Small intestine (tissue), 7 donors: ENCODE results near the gene DPH1. TPM values are rescaled to one million over a fixed set of nuclear protein-coding genes. Genes with fewer than 3 reads are reported as not detected.

Experiments used
- DNase-seq, 2 donors: peaks; one replicate each; pipeline versions ENCODE4 v3.0.0 to v3.0.0-alpha.2; 2013
- FAIRE-seq: peaks from 2 replicates; lab custom pipeline; 2012; peaks lifted over from hg19 to GRCh38; lab: Jason Lieb, UNC
- H3K27ac ChIP-seq, 3 donors: one replicate each; pipeline ENCODE4 v1.5.1; 2013; ENCODE audit warnings: low read length in 2 of 3, mild to moderate bottlenecking in 2 of 3, control low read depth in 1 of 3, inconsistent platforms in 1 of 3, low read depth in 1 of 3, moderate library complexity in 1 of 3
- H3K27me3 ChIP-seq, 3 donors: one replicate each; pipeline ENCODE4 v1.6.1; 2013; ENCODE audit warnings: low read length in 3 of 3, inconsistent platforms in 1 of 3; ENCODE audit not compliant: control insufficient read depth in 3 of 3, insufficient read depth in 3 of 3
- H3K36me3 ChIP-seq, 3 donors: one replicate each; pipeline ENCODE4 v1.6.1; 2013; ENCODE audit warnings: low read length in 3 of 3, inconsistent platforms in 1 of 3, low read depth in 1 of 3, mild to moderate bottlenecking in 1 of 3, moderate library complexity in 1 of 3; ENCODE audit not compliant: control insufficient read depth in 3 of 3, insufficient read depth in 2 of 3
- H3K4me1 ChIP-seq, 3 donors: one replicate each; pipeline ENCODE4 v1.6.1; 2013; ENCODE audit warnings: low read length in 2 of 3, inconsistent platforms in 1 of 3, low read depth in 1 of 3, mild to moderate bottlenecking in 1 of 3, moderate library complexity in 1 of 3; ENCODE audit not compliant: control insufficient read depth in 3 of 3, insufficient read depth in 2 of 3
- H3K4me3 ChIP-seq, 3 donors: one replicate each; pipeline ENCODE4 v1.5.1; 2013; ENCODE audit warnings: low read length in 3 of 3, control low read depth in 1 of 3, inconsistent platforms in 1 of 3, low read depth in 1 of 3, mild to moderate bottlenecking in 1 of 3, moderate library complexity in 1 of 3
- H3K9me3 ChIP-seq, 2 donors: one replicate each; pipeline ENCODE4 v1.6.1; 2013; ENCODE audit warnings: low read depth in 1 of 2, low read length in 1 of 2; ENCODE audit not compliant: control insufficient read depth in 2 of 2, insufficient read depth in 1 of 2
- WGBS, 3 donors: extraction: QIAGEN DNeasy Blood & Tissue Kit; methylation state at CpG; one replicate each; pipeline ENCODE4 v1.1.7; 2013; 5-methylcytosine and 5-hydroxymethylcytosine counted together
- polyA plus RNA-seq, 4 donors: library from polyadenylated mRNA; stranded (reverse) in 3 of 4; unstranded in 1 of 4; fragments of 200-250 nt in 3 of 4; fragments of 120-200 nt in 1 of 4; gene quantifications; one replicate each; pipeline versions ENCODE4 v1.2.1 to v1.2.3, GENCODE V29; 2013
- donor health status: healthy with polysubstance abuse.
- donor health status: control.
- donor health status: control.
- donor health status: Bipolar disorder and iron deficiency.
- donor health status: healthy.

Gene DPH1
- polyA plus RNA-seq, 4 donors: 11.6 to 40.2 (median 15.8) TPM

GRCh38 chr17:2075336-2076086 is 45.6 kb downstream of the DPH1 start:
- WGBS, 3 donors: 56 to 91% (median 78%) methylated on average over 13 of the region's 13 CpGs
- peak overlapping the region; percentile 27 to 92 (median 72) for H3K27ac ChIP-seq
- peaks cover 0 to 35% (median 8%) of the 10 kb centered on the region in 3 donors for H3K4me1 ChIP-seq
- H3K9me3 ChIP-seq: no peaks in the 10 kb centered on the region
- H3K27me3 ChIP-seq: no peaks in the 10 kb centered on the region
- no peak for DNase-seq
- H3K4me3 ChIP-seq: no peak overlapping the region
- peaks cover 0 to 77% (median 3%) of the 10 kb centered on the region in 3 donors for H3K36me3 ChIP-seq
- no peak for FAIRE-seq

DNA sequence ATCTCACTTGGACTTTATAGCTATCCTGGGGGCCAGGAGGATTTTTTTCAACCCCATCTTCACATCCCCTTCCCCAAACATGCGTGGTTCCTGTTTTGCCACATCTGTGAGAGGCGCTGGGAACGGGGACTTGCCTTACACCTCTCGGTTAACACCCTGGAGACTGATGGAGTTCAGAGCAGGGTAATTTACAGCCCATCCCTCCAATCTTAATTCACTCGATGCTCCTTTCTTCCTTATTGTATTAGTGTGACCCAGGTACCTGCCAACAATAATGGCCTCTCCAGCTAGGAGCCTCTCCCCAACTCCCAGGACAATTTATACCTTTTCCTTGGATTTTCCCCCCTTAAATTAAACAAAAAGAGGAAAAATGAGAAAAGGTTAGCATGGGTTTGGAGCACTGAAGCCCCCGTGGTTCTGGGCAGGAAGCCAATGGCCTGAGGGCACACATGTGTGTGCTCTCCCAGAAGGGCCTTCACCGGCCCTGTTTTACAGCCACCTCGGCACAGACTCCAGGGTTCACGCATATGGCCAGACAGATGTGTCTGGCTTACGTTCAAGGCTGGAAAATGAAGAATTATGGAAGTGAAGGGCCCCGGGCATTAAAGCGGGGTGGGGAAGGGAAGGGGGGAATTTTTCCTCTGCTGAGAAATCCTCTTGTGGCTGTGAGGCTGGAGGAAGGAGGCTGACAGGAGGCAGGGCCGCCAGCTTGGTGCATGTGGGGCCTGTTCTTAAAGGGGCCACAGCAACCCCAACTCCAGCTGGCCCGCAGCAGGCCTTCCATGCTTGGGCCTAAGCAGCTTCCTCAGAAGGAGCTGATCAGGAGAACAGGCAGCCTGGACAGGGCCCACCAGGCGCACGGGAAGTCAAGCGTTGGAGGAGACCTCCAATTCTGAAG is 46.4 kb downstream of the DPH1 start:
- Histone ChIP-seq H3K4me1 (peaks cover 4 to 34% (median 7%) of the 10 kb centered on the region in 3 donors), H3K4me3 (no peak overlapping the region), H3K27ac (peak overlapping the region; percentile 27 to 92 (median 72)), H3K27me3 (no peaks in the 10 kb centered on the region), H3K36me3 (peaks cover 0 to 76% (median 3%) of the 10 kb centered on the region in 3 donors), H3K9me3 (no peaks in the 10 kb centered on the region)
- no peak for DNase-seq
- FAIRE-seq: no peak
- 61 to 84% (median 80%) methylated on average over 17 of the region's 17 CpGs for WGBS, 3 donors

- 79 to 94% (median 93%) methylated on average over 8 of the region's 8 CpGs for WGBS, 3 donors
- no peak for DNase-seq
- Histone ChIP-seq H3K36me3 (peaks cover 0 to 76% (median 3%) of the 10 kb centered on the region in 3 donors), H3K27ac (peak overlapping the region in 2 of 3 donors; percentile 72 to 92), H3K27me3 (no peaks in the 10 kb centered on the region), H3K4me3 (no peak overlapping the region), H3K9me3 (no peaks in the 10 kb centered on the region), H3K4me1 (peaks cover 4 to 33% (median 9%) of the 10 kb centered on the region in 3 donors)
- no peak for FAIRE-seq
Observed at GRCh38 chr17:2077040-2077439, 47.1 kb downstream of the DPH1 start.

DNA sequence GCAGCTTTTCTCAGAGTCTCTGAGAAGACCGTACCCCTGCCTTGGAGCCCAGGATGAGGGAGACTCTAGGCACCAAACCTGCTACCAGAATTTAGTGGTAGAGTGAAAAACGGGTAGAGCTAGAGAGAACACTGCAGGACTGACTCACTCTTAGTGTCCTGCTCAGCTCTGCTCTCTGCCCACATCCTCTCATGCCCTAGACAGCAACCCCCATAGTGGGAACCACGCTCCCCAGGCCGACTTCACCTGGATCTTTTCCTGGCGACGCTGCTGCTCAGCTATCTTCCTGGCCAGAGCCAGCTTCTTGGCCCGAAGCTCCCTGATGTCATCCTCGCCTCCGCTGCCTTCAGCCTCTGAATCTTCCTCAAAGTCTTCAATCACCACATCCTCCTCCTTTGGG is 51.6 kb downstream of the DPH1 start:
- H3K9me3 ChIP-seq: no peaks in the 10 kb centered on the region
- 69 to 92% (median 83%) methylated on average over 9 of the region's 9 CpGs for WGBS, 3 donors
- no peak overlapping the region for H3K4me3 ChIP-seq
- H3K4me1 ChIP-seq: peaks cover 18 to 62% (median 20%) of the 10 kb centered on the region in 3 donors
- FAIRE-seq (no peak), DNase-seq (no peak)
- peak overlapping the region; percentile 68 to 97 (median 95) for H3K27ac ChIP-seq
- H3K27me3 ChIP-seq: no peaks in the 10 kb centered on the region
- H3K36me3 ChIP-seq: peaks cover 0 to 77% (median 3%) of the 10 kb centered on the region in 3 donors

GRCh38 chr17:2082003-2082781 is 52.2 kb downstream of the DPH1 start:
- H3K27ac ChIP-seq: peak overlapping the region; percentile 95 to 97 (median 97)
- peaks cover 0 to 77% (median 3%) of the 10 kb centered on the region in 3 donors for H3K36me3 ChIP-seq
- H3K4me1 ChIP-seq: peaks cover 18 to 63% (median 20%) of the 10 kb centered on the region in 3 donors
- no peaks in the 10 kb centered on the region for H3K27me3 ChIP-seq
- H3K4me3 ChIP-seq: no peak overlapping the region
- DNase-seq (no peak), FAIRE-seq (no peak)
- no peaks in the 10 kb centered on the region for H3K9me3 ChIP-seq
- 63 to 81% (median 65%) methylated on average over 9 of the region's 9 CpGs for WGBS, 3 donors

DNA sequence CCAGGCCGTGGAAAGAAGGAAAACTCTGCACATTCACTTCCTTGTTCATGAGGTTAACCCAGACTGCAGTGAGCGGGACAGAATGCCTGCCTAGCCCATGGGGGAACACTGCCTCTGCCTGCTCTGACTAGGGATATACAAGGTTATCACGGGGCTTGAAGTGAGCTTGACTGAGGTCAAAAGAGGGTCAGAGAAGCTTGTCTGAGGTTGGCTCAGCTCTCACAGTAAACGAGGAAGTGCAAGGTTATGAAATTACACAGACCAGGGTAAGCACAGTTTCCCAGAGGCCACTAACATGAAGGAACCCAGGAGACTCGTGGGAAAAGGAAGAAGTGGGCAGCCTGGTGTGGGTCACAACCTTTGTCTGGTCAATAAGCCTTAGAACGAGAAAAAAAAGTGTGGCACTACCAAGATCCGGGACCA is 53.7 kb downstream of the DPH1 start:
- Histone ChIP-seq H3K4me3 (no peak overlapping the region), H3K4me1 (peaks cover 24 to 74% (median 27%) of the 10 kb centered on the region in 3 donors)
- peak; percentile 68 to 80 for DNase-seq

DNA sequence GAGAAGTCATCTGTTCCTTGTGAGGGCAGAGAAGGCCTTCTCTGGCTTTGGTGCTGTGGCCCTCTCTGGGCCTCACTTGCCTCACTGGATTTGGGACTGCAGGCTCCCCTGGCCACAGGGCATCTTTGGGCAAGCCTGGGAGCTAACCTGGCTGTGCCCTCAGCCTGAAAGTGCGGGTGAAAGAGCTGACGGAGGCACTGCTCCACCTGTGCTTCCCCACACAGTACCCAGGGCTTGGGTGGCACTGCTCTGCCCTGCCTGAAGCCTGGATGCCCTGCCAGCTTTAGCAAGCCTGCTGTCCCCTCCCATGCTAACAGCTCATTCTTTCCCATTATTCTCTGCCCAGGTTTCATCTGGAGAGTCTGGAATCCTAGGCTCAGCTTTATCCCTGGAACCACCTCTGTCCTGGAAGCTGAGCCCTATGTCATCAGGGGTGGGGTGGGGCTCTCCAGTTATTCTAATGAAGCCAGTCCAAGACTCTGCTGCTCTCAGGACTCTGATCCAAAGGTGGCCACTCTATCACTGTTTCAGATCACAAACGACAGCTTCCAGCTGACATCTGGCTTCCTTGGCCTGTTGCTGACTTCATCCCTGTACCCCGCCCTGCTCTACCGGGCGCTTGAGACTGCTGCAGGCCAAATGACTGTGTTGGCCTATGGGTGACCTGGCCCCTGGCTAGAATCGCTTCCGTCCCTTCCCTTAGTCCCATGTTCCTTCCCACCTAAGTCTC is 54.2 kb downstream of the DPH1 start:
- Histone ChIP-seq H3K27ac (peak overlapping the region; percentile 95 to 97 (median 97)), H3K27me3 (no peaks in the 10 kb centered on the region), H3K4me1 (peaks cover 27 to 80% (median 32%) of the 10 kb centered on the region in 3 donors), H3K4me3 (no peak overlapping the region), H3K36me3 (peaks cover 0 to 69% (median 0%) of the 10 kb centered on the region in 3 donors), H3K9me3 (no peaks in the 10 kb centered on the region)
- WGBS, 3 donors: 22 to 34% (median 22%) methylated on average over 8 of the region's 8 CpGs
- no peak for FAIRE-seq
- peak; percentile 91 to 98 for DNase-seq

More for the DNA sequence above, 53.7 kb downstream of the DPH1 start:
- WGBS, 3 donors: 19 to 24% (median 19%) methylated on average over 7 of the region's 7 CpGs
- H3K36me3 ChIP-seq: peaks cover 0 to 74% (median 0%) of the 10 kb centered on the region in 3 donors
- peak overlapping the region; percentile 95 to 97 (median 97) for H3K27ac ChIP-seq
- H3K9me3 ChIP-seq: no peaks in the 10 kb centered on the region
- FAIRE-seq: no peak
- H3K27me3 ChIP-seq: no peaks in the 10 kb centered on the region
